ENCODE measurements around the gene ANKRD6. TPM values are rescaled to one million over a fixed set of nuclear protein-coding genes. Genes with fewer than 3 reads are reported as not detected.

Gene ANKRD6
- polyA plus RNA-seq, 1 of the 3 experiments (the other 2 are of a cell fraction) = 2.6 TPM

- no peaks in the 10 kb centered on the region for H3K79me2 ChIP-seq (ENCODE audit: insufficient read depth)
- ChIA-PET CTCF (interaction anchor here (0.7 to 5.0 kb wide), 5 partner anchors 14 to 232 kb away, joined by 3 to 35 read pairs (median 8); partner anchors contain the start of gene ANKRD6), POLR2A (no interaction called here)
- WGBS (ENCODE audit: low lambda C conversion rate) = 76% methylated on average over 7 of the region's 7 CpGs
- H3K4me3 ChIP-seq (ENCODE audit: low read depth in 2 of 2, low read length in 1 of 2) = no peak overlapping the region
- no peaks in the 10 kb centered on the region for H3K4me1 ChIP-seq (ENCODE audit: control insufficient read depth in 1 of 2, insufficient read depth in 2 of 2, low read depth in 1 of 2, low read length in 1 of 2)
- no peak for TF ChIP-seq RXRA (IDR thresholded peaks at IDR 0.05; ENCODE audit: borderline replicate concordance, low read depth)
- no peak for TF ChIP-seq RCOR1 (IDR thresholded peaks at IDR 0.05; ENCODE audit: low read length)
- no peak for TF ChIP-seq TEAD4 (IDR thresholded peaks at IDR 0.05; ENCODE audit: borderline replicate concordance, insufficient read depth)
- TF ChIP-seq, protein P1, sequence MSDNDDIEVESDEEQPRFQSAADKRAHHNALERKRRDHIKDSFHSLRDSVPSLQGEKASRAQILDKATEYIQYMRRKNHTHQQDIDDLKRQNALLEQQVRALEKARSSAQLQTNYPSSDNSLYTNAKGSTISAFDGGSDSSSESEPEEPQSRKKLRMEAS (IDR thresholded peaks at IDR 0.05; ENCODE audit: low read depth) = no peak
- TF ChIP-seq GATA2 (CRISPR knock-in tag; IDR thresholded peaks at IDR 0.05) = no peak
- TF ChIP-seq NFIC (IDR thresholded peaks at IDR 0.05; ENCODE audit: borderline replicate concordance) = no peak
- TF ChIP-seq SMC3 (IDR thresholded peaks at IDR 0.05; ENCODE audit: low read depth, low read length) = no peak
- TF ChIP-seq, protein P2, sequence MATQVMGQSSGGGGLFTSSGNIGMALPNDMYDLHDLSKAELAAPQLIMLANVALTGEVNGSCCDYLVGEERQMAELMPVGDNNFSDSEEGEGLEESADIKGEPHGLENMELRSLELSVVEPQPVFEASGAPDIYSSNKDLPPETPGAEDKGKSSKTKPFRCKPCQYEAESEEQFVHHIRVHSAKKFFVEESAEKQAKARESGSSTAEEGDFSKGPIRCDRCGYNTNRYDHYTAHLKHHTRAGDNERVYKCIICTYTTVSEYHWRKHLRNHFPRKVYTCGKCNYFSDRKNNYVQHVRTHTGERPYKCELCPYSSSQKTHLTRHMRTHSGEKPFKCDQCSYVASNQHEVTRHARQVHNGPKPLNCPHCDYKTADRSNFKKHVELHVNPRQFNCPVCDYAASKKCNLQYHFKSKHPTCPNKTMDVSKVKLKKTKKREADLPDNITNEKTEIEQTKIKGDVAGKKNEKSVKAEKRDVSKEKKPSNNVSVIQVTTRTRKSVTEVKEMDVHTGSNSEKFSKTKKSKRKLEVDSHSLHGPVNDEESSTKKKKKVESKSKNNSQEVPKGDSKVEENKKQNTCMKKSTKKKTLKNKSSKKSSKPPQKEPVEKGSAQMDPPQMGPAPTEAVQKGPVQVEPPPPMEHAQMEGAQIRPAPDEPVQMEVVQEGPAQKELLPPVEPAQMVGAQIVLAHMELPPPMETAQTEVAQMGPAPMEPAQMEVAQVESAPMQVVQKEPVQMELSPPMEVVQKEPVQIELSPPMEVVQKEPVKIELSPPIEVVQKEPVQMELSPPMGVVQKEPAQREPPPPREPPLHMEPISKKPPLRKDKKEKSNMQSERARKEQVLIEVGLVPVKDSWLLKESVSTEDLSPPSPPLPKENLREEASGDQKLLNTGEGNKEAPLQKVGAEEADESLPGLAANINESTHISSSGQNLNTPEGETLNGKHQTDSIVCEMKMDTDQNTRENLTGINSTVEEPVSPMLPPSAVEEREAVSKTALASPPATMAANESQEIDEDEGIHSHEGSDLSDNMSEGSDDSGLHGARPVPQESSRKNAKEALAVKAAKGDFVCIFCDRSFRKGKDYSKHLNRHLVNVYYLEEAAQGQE (IDR thresholded peaks at IDR 0.05; ENCODE audit: low read depth, low read length) = no peak
- TF ChIP-seq MXI1 (IDR thresholded peaks at IDR 0.05; ENCODE audit: low read depth, low read length) = no peak
- no peak for TF ChIP-seq RFX5 (IDR thresholded peaks at IDR 0.05; ENCODE audit: low read length)
- TF ChIP-seq RAD21 (IDR thresholded peaks at IDR 0.05; ENCODE audit: low read length) = no peak
- no peak for TF ChIP-seq JUND (IDR thresholded peaks at IDR 0.05)
- TF ChIP-seq FOXJ3 (CRISPR knock-in tag; IDR thresholded peaks at IDR 0.05) = no peak
- H3F3A ChIP-seq (replicated peaks; ENCODE audit: insufficient read depth) = no peaks in the 10 kb centered on the region
- H3K27ac ChIP-seq (ENCODE audit: low read depth in 2 of 2, low read length in 1 of 2) = no peak overlapping the region
- H3K9me3 ChIP-seq = no peaks in the 10 kb centered on the region
- H3K9me2 ChIP-seq = no peaks in the 10 kb centered on the region
- no peaks in the 10 kb centered on the region for H3K36me3 ChIP-seq (replicated peaks in 1 of 2; ENCODE audit: control insufficient read depth in 1 of 2, insufficient read depth in 2 of 2, low read length in 1 of 2)
- no peak overlapping the region for H3K9ac ChIP-seq
- no peak for DNase-seq
- H3K4me2 ChIP-seq = no peak overlapping the region
- no peaks in the 10 kb centered on the region for H4K20me1 ChIP-seq (ENCODE audit: insufficient read depth)
- no peak overlapping the region for H2AFZ ChIP-seq (ENCODE audit: low read depth)
- no peaks in the 10 kb centered on the region for H3K27me3 ChIP-seq (ENCODE audit: insufficient read depth)
Measured at GRCh38 chr6:89599727-89600126, 166.8 kb downstream of the ANKRD6 start.

- 95% methylated on average over 4 of the region's 6 CpGs for WGBS (ENCODE audit: low lambda C conversion rate)
- no peak overlapping the region for H2AFZ ChIP-seq (ENCODE audit: low read depth)
Measured at GRCh38 chr6:89602166-89602565, 169.2 kb downstream of the ANKRD6 start.

More at GRCh38 chr6:89602166-89602565, 169.2 kb downstream of the ANKRD6 start:
- ChIA-PET POLR2A (no interaction called here), CTCF (interaction anchor here (1.7 kb wide), 1 partner anchor 170 kb away, joined by 5 read pairs; no protein-coding TSS in a partner anchor)
- Histone ChIP-seq H3F3A (replicated peaks; ENCODE audit: insufficient read depth) (no peaks in the 10 kb centered on the region), H3K4me1 (ENCODE audit: control insufficient read depth in 1 of 2, insufficient read depth in 2 of 2, low read depth in 1 of 2, low read length in 1 of 2) (no peaks in the 10 kb centered on the region), H3K36me3 (replicated peaks in 1 of 2; ENCODE audit: control insufficient read depth in 1 of 2, insufficient read depth in 2 of 2, low read length in 1 of 2) (no peaks in the 10 kb centered on the region), H3K4me3 (ENCODE audit: low read depth in 2 of 2, low read length in 1 of 2) (no peak overlapping the region), H3K79me2 (ENCODE audit: insufficient read depth) (no peaks in the 10 kb centered on the region), H3K9me3 (no peaks in the 10 kb centered on the region), H3K4me2 (no peak overlapping the region), H3K27me3 (ENCODE audit: insufficient read depth) (no peaks in the 10 kb centered on the region), H4K20me1 (ENCODE audit: insufficient read depth) (no peaks in the 10 kb centered on the region), H3K9me2 (no peaks in the 10 kb centered on the region), H3K9ac (no peak overlapping the region), H3K27ac (ENCODE audit: low read depth in 2 of 2, low read length in 1 of 2) (no peak overlapping the region)
- no peak for TF ChIP-seq EZH2phosphoT487 (IDR thresholded peaks at IDR 0.05; ENCODE audit: borderline replicate concordance, low read depth)
- TF ChIP-seq EP300 (IDR thresholded peaks at IDR 0.05; ENCODE audit: borderline replicate concordance in 1 of 2, low read depth in 1 of 2, low read length in 1 of 2) = no peak
- TF ChIP-seq TCF12 (IDR thresholded peaks at IDR 0.05) = no peak
- TF ChIP-seq SMC3 (IDR thresholded peaks at IDR 0.05; ENCODE audit: low read depth, low read length) = no peak
- no peak for TF ChIP-seq NRF1 (IDR thresholded peaks at IDR 0.05; ENCODE audit: low read depth, low read length)
- TF ChIP-seq MXI1 (IDR thresholded peaks at IDR 0.05; ENCODE audit: low read depth, low read length) = no peak
- TF ChIP-seq TEAD4 (IDR thresholded peaks at IDR 0.05; ENCODE audit: borderline replicate concordance, insufficient read depth) = no peak
- DNase-seq = no peak
